Measurements from ENCODE around the gene ST3GAL4. TPM values are rescaled to one million over a fixed set of nuclear protein-coding genes. Genes with fewer than 3 reads are reported as not detected.

The ST3GAL4 gene
- total RNA-seq, 1 experiment from 2014 or later, result 11.2 TPM

DNA sequence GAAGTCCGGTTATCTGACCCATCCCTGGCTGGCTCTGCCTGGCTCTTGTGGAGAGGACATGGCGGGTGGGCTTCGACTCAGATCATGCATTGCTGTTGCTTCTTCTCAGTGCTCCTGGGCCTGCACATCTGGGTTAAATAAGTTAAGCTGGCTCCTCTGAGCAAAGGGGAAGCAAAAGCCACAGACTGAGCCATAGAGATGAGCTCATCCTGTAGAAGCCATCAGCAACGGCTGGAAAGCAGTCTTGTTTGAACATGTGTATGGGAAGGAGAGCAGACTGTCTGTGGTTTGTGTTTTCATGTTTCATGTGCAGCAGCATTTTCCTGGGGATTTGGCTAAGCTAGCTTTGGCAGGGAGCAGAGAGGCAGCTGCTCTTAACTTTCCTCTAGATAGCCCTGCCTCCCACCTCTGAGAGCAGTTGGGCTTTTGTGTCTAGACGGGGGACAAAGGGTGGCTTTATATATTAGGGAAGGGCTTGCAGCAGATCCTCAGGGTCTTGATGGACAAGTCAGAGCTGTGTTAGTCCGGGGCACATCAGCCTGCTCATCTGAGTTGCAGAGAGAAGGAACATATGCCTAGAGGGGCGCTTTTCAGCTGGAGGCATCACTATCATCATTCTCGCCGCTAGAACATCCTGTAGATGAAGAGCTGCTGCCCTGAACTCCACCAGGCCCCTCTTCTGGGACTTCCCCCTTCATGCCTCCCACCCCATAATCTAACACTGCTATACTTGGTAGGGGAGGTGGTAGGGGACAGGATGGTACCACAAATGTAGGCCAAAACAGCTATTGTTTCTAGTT lies 36.7 kb upstream of the ST3GAL4 start:
- no peaks in the 10 kb centered on the region for H3K27me3 Mint-ChIP-seq (ENCODE audit: insufficient read depth, unreplicated experiment)
- peaks cover 6% of the 10 kb centered on the region for H3K4me1 Mint-ChIP-seq (ENCODE audit: low read depth, unreplicated experiment)
- ChIA-PET CTCF (interaction anchor here (0.7 kb wide), 1 partner anchor 267 kb away, joined by 3 read pairs; no protein-coding TSS in a partner anchor), POLR2A (no interaction called here)
- no peak overlapping the region for H3K27ac Mint-ChIP-seq (ENCODE audit: unreplicated experiment)
- Histone ChIP-seq H3K4me1 (0 out of 2 replicates have a peak, but pooled peaks cover 6% of the 10 kb centered on the region), H3K27me3 (replicated peaks; ENCODE audit: control insufficient read depth, insufficient read depth, low read length) (no peaks in the 10 kb centered on the region), H3K9me3 (no peaks in the 10 kb centered on the region), H3K36me3 (ENCODE audit: control insufficient read depth, insufficient read depth, low read length) (no peaks in the 10 kb centered on the region), H3K4me3 (ENCODE audit: low read depth, low read length) (no peak overlapping the region)
- intact Hi-C loops (cut with micrococcal nuclease; ENCODE audit: unreplicated experiment), result loop anchor here (10.0 kb wide), 1 partner anchor 286 kb away; no protein-coding TSS in a partner anchor
- H3K36me3 Mint-ChIP-seq (ENCODE audit: insufficient read depth, unreplicated experiment), result peaks cover 7% of the 10 kb centered on the region
- H3K4me3 Mint-ChIP-seq (ENCODE audit: unreplicated experiment), result no peak overlapping the region
- H3K9me3 Mint-ChIP-seq (ENCODE audit: unreplicated experiment), result no peaks in the 10 kb centered on the region
- no TSS peak for BruUV-seq (replicated peaks)
- TF ChIP-seq, protein P1, sequence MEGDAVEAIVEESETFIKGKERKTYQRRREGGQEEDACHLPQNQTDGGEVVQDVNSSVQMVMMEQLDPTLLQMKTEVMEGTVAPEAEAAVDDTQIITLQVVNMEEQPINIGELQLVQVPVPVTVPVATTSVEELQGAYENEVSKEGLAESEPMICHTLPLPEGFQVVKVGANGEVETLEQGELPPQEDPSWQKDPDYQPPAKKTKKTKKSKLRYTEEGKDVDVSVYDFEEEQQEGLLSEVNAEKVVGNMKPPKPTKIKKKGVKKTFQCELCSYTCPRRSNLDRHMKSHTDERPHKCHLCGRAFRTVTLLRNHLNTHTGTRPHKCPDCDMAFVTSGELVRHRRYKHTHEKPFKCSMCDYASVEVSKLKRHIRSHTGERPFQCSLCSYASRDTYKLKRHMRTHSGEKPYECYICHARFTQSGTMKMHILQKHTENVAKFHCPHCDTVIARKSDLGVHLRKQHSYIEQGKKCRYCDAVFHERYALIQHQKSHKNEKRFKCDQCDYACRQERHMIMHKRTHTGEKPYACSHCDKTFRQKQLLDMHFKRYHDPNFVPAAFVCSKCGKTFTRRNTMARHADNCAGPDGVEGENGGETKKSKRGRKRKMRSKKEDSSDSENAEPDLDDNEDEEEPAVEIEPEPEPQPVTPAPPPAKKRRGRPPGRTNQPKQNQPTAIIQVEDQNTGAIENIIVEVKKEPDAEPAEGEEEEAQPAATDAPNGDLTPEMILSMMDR (IDR thresholded peaks at IDR 0.05; ENCODE audit: insufficient read depth in 1 of 2, low read depth in 1 of 2, low read length in 1 of 2, severe bottlenecking in 1 of 2, unreplicated experiment in 1 of 2), result no peak
- DNase-seq, result no peak

DNA sequence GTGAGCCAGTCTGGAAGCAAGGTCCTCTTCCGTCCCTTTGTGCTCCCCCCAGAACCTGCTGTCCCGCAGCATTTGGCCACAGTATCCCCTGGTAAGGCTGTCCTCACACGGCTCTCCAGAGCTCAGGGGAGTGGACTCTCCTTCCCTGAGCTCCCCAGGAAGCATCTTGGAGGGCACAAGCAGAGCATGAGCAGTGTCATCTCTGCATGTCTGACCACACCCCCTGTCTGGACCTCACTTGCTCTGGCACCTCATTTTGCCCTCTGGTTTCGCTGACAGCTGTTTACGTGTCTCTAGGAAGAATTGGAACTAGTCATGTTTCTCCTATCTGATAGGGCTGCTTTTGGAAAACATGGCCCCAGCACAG lies 36.1 kb upstream of the ST3GAL4 start:
- Mint-ChIP-seq H3K4me1 (ENCODE audit: low read depth, unreplicated experiment) (peaks cover 6% of the 10 kb centered on the region), H3K9me3 (ENCODE audit: unreplicated experiment) (no peaks in the 10 kb centered on the region), H3K36me3 (ENCODE audit: insufficient read depth, unreplicated experiment) (peaks cover 7% of the 10 kb centered on the region), H3K27me3 (ENCODE audit: insufficient read depth, unreplicated experiment) (no peaks in the 10 kb centered on the region), H3K27ac (ENCODE audit: unreplicated experiment) (no peak overlapping the region), H3K4me3 (ENCODE audit: unreplicated experiment) (no peak overlapping the region)
- BruUV-seq (replicated peaks), result no TSS peak
- TF ChIP-seq, protein P1 (IDR thresholded peaks at IDR 0.05; ENCODE audit: insufficient read depth in 1 of 2, low read depth in 1 of 2, low read length in 1 of 2, severe bottlenecking in 1 of 2, unreplicated experiment in 1 of 2), result no peak
- Histone ChIP-seq H3K4me1 (0 out of 2 replicates have a peak, but pooled peaks cover 6% of the 10 kb centered on the region), H3K9me3 (no peaks in the 10 kb centered on the region), H3K27me3 (replicated peaks; ENCODE audit: control insufficient read depth, insufficient read depth, low read length) (no peaks in the 10 kb centered on the region), H3K4me3 (ENCODE audit: low read depth, low read length) (no peak overlapping the region), H3K36me3 (ENCODE audit: control insufficient read depth, insufficient read depth, low read length) (no peaks in the 10 kb centered on the region)
- intact Hi-C loops (cut with micrococcal nuclease; ENCODE audit: unreplicated experiment), result loop anchor here (10.0 kb wide), 1 partner anchor 285 kb away; no protein-coding TSS in a partner anchor
- no peak for DNase-seq
- POLR2A ChIA-PET, result no interaction called here
- CTCF ChIA-PET, result no interaction called here

DNA sequence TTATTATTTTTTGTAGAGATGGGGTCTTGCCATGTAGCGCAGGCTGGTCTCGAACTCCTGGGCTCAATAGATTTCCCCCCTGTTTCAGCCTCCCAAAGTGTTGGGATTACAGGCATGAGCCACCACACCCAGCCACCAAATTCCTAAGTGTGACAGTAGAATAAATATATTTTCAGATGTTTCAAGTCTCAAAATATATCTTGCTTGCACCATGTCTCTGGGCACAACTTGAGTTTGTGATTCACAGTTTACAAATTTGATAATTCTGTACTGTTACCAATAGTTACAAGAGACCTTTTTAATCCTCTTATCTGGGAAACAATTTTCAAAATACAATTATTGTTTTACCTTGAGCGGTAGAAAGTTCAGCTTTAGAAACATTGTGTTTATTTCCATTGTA lies 32.5 kb upstream of the ST3GAL4 start:
- ChIA-PET POLR2A (no interaction called here), CTCF (no interaction called here)
- Histone ChIP-seq H3K4me1 (no peaks in the 10 kb centered on the region), H3K27me3 (replicated peaks; ENCODE audit: control insufficient read depth, insufficient read depth, low read length) (no peaks in the 10 kb centered on the region), H3K4me3 (ENCODE audit: low read depth, low read length) (no peak overlapping the region), H3K9me3 (no peaks in the 10 kb centered on the region), H3K36me3 (ENCODE audit: control insufficient read depth, insufficient read depth, low read length) (no peaks in the 10 kb centered on the region)
- Mint-ChIP-seq H3K36me3 (ENCODE audit: insufficient read depth, unreplicated experiment) (peaks cover 3% of the 10 kb centered on the region), H3K4me1 (ENCODE audit: low read depth, unreplicated experiment) (no peaks in the 10 kb centered on the region), H3K27ac (ENCODE audit: unreplicated experiment) (no peak overlapping the region), H3K27me3 (ENCODE audit: insufficient read depth, unreplicated experiment) (no peaks in the 10 kb centered on the region), H3K9me3 (ENCODE audit: unreplicated experiment) (no peaks in the 10 kb centered on the region), H3K4me3 (ENCODE audit: unreplicated experiment) (no peak overlapping the region)
- no TSS peak for BruUV-seq (replicated peaks)
- intact Hi-C loops (cut with micrococcal nuclease; ENCODE audit: unreplicated experiment), result no loop called here
- DNase-seq, result no peak
- TF ChIP-seq, protein P1 (IDR thresholded peaks at IDR 0.05; ENCODE audit: insufficient read depth in 1 of 2, low read depth in 1 of 2, low read length in 1 of 2, severe bottlenecking in 1 of 2, unreplicated experiment in 1 of 2), result no peak
